Stimulated activated effector memory CD8-positive, alpha-beta T cell treated with anti-CD3 and anti-CD28 coated beads, Interleukin-12 subunit alpha, Interleukin-12 subunit beta, amount 100 ng/mL, for 72 hours (primary cell): Measurements from ENCODE around the gene LRRC27.

Experiments
- ATAC-seq: fragments of 150-1000 bp; cut with Tn5 transposase; 2 replicates; pipeline ENCODE4 v1.10.0; 2021
- DNase-seq, 2 donors: peaks; one replicate each; pipeline ENCODE4 v3.0.0; 2021 to 2022; ENCODE audit warnings: low spot score in 2 of 2
- H3K27ac Mint-ChIP-seq: one replicate; pipeline ENCODE4 v1.8.0; 2022; ENCODE audit warnings: mild to moderate bottlenecking, mixed read lengths
- H3K36me3 Mint-ChIP-seq: one replicate; pipeline ENCODE4 v1.8.0; 2022; ENCODE audit warnings: mild to moderate bottlenecking, mixed read lengths
- H3K4me1 Mint-ChIP-seq: one replicate; pipeline ENCODE4 v1.8.0; 2022; ENCODE audit warnings: mixed read lengths
- H3K4me3 Mint-ChIP-seq: one replicate; pipeline ENCODE4 v1.8.0; 2022; ENCODE audit warnings: mild to moderate bottlenecking, mixed read lengths
- H3K9me3 Mint-ChIP-seq: one replicate; pipeline ENCODE4 v1.8.0; 2022; ENCODE audit warnings: mixed read lengths

LRRC27 gene

GRCh38 chr10:132414402-132415016 is 82.5 kb downstream of the LRRC27 start:
- H3K27ac Mint-ChIP-seq, result peak overlapping the region; percentile 54
- H3K4me3 Mint-ChIP-seq, result no peak overlapping the region
- no peaks in the 10 kb centered on the region for H3K36me3 Mint-ChIP-seq
- peaks cover 25% of the 10 kb centered on the region for H3K4me1 Mint-ChIP-seq
- ATAC-seq (no peak), DNase-seq (no peak)
- H3K9me3 Mint-ChIP-seq, result no peaks in the 10 kb centered on the region

GRCh38 chr10:132415255-132415654 is 83.3 kb downstream of the LRRC27 start:
- no peak for ATAC-seq
- no peak overlapping the region for H3K4me3 Mint-ChIP-seq
- H3K27ac Mint-ChIP-seq, result peak overlapping the region; percentile 4

DNA sequence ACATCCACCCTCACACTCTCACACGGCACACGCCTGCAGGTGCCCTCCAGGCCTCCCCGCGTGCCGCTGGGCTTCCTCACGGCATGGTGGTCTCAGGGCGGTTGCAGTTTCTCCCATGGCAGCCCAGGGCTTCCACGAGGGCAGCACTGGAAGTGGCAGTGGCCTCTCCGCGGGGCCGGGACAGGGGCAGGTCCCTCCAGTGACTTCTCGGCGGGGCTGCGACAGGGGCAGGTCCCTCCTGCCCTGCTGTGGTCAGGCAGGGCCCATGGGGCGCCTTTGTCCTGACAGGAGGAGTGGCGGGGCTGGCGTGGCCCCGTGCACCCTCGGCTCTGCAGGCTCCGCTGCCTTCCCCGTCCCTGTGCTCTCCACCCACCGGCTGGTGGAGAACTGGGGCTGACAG is 84.0 kb downstream of the LRRC27 start:
- Mint-ChIP-seq H3K9me3 (no peaks in the 10 kb centered on the region), H3K4me3 (no peak overlapping the region), H3K4me1 (peaks cover 25% of the 10 kb centered on the region), H3K27ac (no peak overlapping the region), H3K36me3 (no peaks in the 10 kb centered on the region)
- no peak for ATAC-seq
- DNase-seq, result no peak

More at GRCh38 chr10:132415255-132415654, 83.3 kb downstream of the LRRC27 start:
- no peak for DNase-seq
- no peaks in the 10 kb centered on the region for H3K36me3 Mint-ChIP-seq
- H3K4me1 Mint-ChIP-seq, result peaks cover 21% of the 10 kb centered on the region
- H3K9me3 Mint-ChIP-seq, result no peaks in the 10 kb centered on the region

DNA sequence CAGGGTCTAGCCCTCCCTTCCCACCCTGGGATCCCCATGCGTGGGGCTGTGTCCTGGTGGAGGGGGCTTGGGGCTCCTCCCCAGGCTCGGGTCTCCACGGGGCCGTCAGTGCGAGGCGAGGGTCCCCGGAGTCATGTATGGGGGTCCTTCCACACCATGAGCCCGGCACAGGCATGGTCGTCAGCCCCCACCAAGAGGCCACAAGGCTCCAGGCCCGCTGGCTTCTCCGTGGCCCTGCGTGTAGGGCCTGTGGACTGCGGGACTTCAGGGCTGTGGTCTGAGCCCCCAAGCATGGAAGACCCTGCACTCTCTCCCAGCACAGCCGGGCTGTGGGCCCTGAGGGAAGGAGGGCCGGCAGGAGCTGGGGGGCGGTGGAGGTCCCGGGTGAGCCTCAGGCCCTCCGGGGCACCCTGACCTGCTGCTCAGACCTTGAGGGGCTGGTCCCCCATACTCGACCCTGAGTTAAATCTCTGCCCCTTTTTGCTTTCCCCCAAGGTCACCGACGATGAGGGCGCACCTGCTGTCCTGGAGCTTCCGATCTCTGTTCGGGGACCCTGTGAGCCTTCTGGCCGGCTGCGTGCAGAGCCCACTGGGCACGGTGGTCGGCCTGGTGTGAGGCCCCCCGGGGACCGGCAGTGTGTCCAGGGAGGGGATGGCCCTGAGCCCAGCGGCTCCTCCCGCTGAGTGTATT is 84.7 kb downstream of the LRRC27 start:
- Mint-ChIP-seq H3K4me1 (peaks cover 25% of the 10 kb centered on the region), H3K9me3 (no peaks in the 10 kb centered on the region), H3K27ac (no peak overlapping the region), H3K4me3 (no peak overlapping the region), H3K36me3 (no peaks in the 10 kb centered on the region)
- DNase-seq, result no peak
- no peak for ATAC-seq

DNA sequence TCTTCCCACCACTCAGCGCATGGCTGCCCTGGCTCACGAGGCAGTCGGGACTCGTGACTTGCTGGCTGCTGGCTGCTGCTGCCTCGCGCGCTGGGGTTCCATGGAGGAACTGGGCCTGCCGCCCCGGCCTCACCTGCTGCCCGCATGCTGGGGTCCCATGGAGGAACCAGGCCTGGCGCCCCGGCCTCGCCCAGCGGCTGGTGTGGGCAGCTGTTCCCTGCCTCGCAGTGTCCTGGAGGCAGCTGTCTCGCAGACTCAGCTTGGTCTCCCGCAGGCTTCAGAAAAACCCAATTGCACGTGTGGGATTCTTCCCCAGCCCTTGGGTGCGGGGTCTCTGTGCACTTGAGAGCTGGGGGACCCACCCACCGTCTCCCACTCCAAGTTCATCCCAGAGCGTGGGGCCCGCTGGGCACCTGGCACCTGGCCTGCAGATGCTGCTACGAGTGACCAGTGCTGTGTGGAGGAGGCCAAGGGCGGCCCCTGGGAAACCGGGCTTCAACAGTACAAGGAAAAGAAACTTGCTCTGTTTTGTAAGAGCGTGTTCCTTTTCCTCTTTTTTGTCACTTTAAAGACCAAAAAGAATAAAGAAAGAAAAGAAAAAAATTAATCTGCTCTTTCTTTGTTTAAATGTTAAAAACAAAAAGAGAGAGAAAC is 85.4 kb downstream of the LRRC27 start:
- no peaks in the 10 kb centered on the region for H3K36me3 Mint-ChIP-seq
- no peak for DNase-seq
- no peak overlapping the region for H3K4me3 Mint-ChIP-seq
- no peak overlapping the region for H3K27ac Mint-ChIP-seq
- no peaks in the 10 kb centered on the region for H3K9me3 Mint-ChIP-seq
- H3K4me1 Mint-ChIP-seq, result peaks cover 25% of the 10 kb centered on the region
- no peak for ATAC-seq

DNA sequence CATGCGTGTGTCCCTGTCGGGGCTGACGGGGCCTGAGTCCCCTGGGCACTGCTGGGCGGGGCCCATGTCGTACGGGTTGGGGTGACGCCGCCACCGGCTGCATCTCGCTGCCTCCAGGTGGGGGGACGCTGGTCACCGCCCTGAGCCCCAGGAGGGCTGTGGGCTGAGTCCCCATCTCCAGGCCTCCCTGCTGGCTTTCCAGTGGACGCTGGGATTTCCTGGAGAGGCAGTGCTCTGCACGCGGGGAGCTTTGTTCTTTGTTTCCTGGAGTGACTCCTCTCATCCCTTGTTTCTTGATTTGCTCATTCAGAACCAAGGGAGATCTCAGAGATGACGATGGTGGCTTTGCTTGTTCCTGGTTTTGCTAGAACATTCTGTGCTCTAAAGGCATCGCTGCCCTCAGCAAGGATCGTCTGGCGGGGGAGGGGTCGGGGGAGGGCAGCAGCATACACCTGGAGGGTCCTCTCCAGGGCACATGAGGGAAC is 86.0 kb downstream of the LRRC27 start:
- Mint-ChIP-seq H3K36me3 (no peaks in the 10 kb centered on the region), H3K4me3 (no peak overlapping the region), H3K9me3 (no peaks in the 10 kb centered on the region), H3K27ac (no peak overlapping the region), H3K4me1 (peaks cover 29% of the 10 kb centered on the region)
- ATAC-seq (no peak), DNase-seq (no peak)

GRCh38 chr10:132418527-132419416 is 86.8 kb downstream of the LRRC27 start:
- DNase-seq (no peak), ATAC-seq (no peak)
- Mint-ChIP-seq H3K9me3 (no peaks in the 10 kb centered on the region), H3K4me3 (no peak overlapping the region), H3K4me1 (peaks cover 31% of the 10 kb centered on the region), H3K27ac (peak overlapping the region; percentile 32), H3K36me3 (no peaks in the 10 kb centered on the region)

GRCh38 chr10:132419538-132420468 is 87.8 kb downstream of the LRRC27 start:
- peak overlapping the region; percentile 85 for H3K27ac Mint-ChIP-seq
- DNase-seq, result no peak
- ATAC-seq, result no peak
- H3K4me1 Mint-ChIP-seq, result peaks cover 26% of the 10 kb centered on the region
- no peaks in the 10 kb centered on the region for H3K9me3 Mint-ChIP-seq
- no peak overlapping the region for H3K4me3 Mint-ChIP-seq
- no peaks in the 10 kb centered on the region for H3K36me3 Mint-ChIP-seq

DNA sequence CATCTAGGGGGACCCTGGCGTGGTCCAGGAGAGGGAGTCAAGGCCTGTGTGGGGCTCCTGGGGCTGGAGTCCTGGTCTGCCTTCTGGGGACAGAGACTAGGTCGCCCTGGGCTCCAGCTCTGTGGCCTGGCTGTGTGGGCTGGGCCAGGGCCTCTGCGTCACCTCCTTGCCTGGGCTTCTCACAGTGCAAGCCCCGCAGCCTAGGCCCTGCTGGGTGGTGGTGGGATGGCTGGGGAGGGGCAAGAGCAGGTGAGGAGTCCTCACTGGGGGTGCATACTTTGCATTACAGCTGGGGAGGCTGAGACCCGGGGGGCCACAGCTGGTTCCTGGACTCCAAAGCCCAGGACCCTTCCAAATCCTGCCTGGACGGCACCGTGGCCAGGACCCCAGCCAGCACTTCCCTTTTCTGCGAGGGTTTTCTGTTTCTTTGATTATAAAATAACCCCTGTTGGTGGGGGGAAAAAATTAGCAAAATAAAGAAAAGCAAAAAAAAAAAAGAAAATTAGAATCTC is 88.5 kb downstream of the LRRC27 start:
- Mint-ChIP-seq H3K4me3 (no peak overlapping the region), H3K27ac (peak overlapping the region; percentile 85), H3K9me3 (no peaks in the 10 kb centered on the region), H3K36me3 (no peaks in the 10 kb centered on the region), H3K4me1 (peaks cover 20% of the 10 kb centered on the region)
- DNase-seq (no peak), ATAC-seq (peak; percentile 6)

GRCh38 chr10:132420981-132421846 is 89.2 kb downstream of the LRRC27 start:
- DNase-seq (no peak), ATAC-seq (peak; percentile 80)
- H3K4me3 Mint-ChIP-seq, result peak overlapping the region; percentile 19
- no peaks in the 10 kb centered on the region for H3K9me3 Mint-ChIP-seq
- H3K4me1 Mint-ChIP-seq, result peaks cover 18% of the 10 kb centered on the region
- peak overlapping the region; percentile 91 for H3K27ac Mint-ChIP-seq
- H3K36me3 Mint-ChIP-seq, result no peaks in the 10 kb centered on the region

- Mint-ChIP-seq H3K9me3 (no peaks in the 10 kb centered on the region), H3K36me3 (no peaks in the 10 kb centered on the region), H3K4me1 (peaks cover 18% of the 10 kb centered on the region), H3K27ac (peak overlapping the region; percentile 91), H3K4me3 (peak overlapping the region; percentile 19)
- no peak for ATAC-seq
- DNase-seq, result no peak
Measured at GRCh38 chr10:132421847-132422751, 90.1 kb downstream of the LRRC27 start.

DNA sequence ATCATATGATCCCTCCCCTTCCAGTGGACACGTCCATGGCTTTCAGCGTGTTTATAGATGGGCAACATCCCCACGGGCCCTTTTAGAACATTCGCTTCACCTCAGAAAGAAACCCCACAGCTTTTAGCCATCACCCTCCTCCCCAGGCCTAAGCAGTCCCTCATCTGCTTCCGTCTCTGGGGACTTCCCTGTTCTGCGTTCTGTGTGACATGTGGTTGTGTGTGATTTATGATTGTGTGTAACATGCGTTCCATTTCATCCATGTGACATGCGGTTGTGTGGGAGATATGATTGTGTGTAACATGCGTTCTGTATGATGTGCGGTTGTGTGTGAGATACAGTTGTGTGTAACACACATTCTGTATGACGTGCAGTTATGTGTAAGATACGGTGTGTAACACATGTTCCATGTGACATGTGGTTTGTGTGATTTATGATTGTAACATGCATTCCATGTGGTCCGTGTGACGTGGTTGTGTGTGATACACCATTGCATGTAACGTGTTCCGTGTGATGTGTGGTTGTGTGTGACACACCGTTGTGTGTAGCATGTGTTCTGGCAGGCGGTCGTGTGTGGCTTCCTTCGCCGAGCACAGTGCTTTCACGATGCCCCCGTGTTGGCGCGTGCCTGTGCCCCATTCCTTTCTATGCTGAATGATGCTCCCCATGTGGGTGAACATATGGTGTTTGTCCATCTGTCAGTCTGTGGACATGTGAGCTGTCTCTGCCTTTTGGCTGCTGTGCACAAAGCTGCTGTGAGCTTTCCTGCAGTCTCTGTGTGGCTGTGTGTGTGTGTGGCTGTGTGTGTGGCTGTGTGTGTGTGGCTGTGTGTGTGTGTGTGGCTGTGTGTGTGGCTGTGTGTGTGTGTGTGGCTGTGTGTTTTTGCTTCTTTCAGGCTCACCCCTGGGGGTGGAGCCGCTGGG is 91.2 kb downstream of the LRRC27 start:
- Mint-ChIP-seq H3K4me3 (no peak overlapping the region), H3K4me1 (peaks cover 18% of the 10 kb centered on the region), H3K27ac (peak overlapping the region; percentile 91), H3K9me3 (no peaks in the 10 kb centered on the region), H3K36me3 (no peaks in the 10 kb centered on the region)
- DNase-seq (no peak), ATAC-seq (no peak)
